HAP-1 (cell line): ENCODE results near the gene CAPN1.
"Not testable (repeated sequence)": the region's sequence is repeated elsewhere in the genome, so short reads cannot be mapped to it uniquely, and the experiment has no call there.

Experiments used
- DNase-seq, 2 experiments: peaks; one replicate each; pipeline ENCODE4 v3.0.0-alpha.2; 2016 to 2020; ENCODE audit warnings: low spot score in 2 of 2
- H3K27me3 ChIP-seq: fragments of 250-450 bp; sonication (Bioruptor Pico); 2 replicates; pipeline ENCODE4 v1.5.1; 2020; ENCODE audit warnings: low read depth, mild to moderate bottlenecking, moderate library complexity
- H3K36me3 ChIP-seq: fragments of 250-450 bp; sonication (Bioruptor Pico); replicated peaks from 2 replicates; pipeline ENCODE4 v1.5.1; 2020; ENCODE audit warnings: mild to moderate bottlenecking
- H3K4me1 ChIP-seq: fragments of 250-450 bp; sonication (Bioruptor Pico); 2 replicates; pipeline ENCODE4 v1.5.1; 2020; ENCODE audit warnings: mild to moderate bottlenecking
- H3K4me3 ChIP-seq: fragments of 250-450 bp; sonication (Bioruptor Pico); 2 replicates; pipeline ENCODE4 v1.5.1; 2020; ENCODE audit warnings: mild to moderate bottlenecking, moderate library complexity
- H3K9me3 ChIP-seq: fragments of 250-450 bp; sonication (Bioruptor Pico); 2 replicates; pipeline ENCODE4 v1.5.1; 2020; ENCODE audit warnings: mild to moderate bottlenecking, moderate library complexity
- in situ Hi-C: fragments of 300-500 bp; cut with MboI; formaldehyde crosslinking; loops from 3 replicates; pipeline ENCODE4 v1.14.3; 2020; ENCODE audit warnings: low sequenced_read_pairs, inconsistent platforms, mixed read lengths

Gene CAPN1

GRCh38 chr11:65150131-65150508 is 31.6 kb upstream of the CAPN1 start:
- in situ Hi-C loops, H3K4me1 ChIP-seq, H3K27me3 ChIP-seq, DNase-seq, H3K4me3 ChIP-seq, H3K9me3 ChIP-seq, H3K36me3 ChIP-seq: not testable (repeated sequence)

- H3K4me1 ChIP-seq = no peaks in the 10 kb centered on the region
- DNase-seq = peak in 1 of 2 experiments; percentile 42
Observed at GRCh38 chr11:65150509-65151299, 31.0 kb upstream of the CAPN1 start.

GRCh38 chr11:65151331-65151899 is 30.3 kb upstream of the CAPN1 start:
- no peaks in the 10 kb centered on the region; the same call in 1 of the 2 replicates for H3K9me3 ChIP-seq
- no peaks in the 10 kb centered on the region for H3K4me1 ChIP-seq
- H3K36me3 ChIP-seq = no peaks in the 10 kb centered on the region
- in situ Hi-C loops = no loop called here
- no peak for DNase-seq
- peaks cover 5% of the 10 kb centered on the region; the same call in 1 of the 2 replicates for H3K27me3 ChIP-seq
- H3K4me3 ChIP-seq = no peak overlapping the region

More at GRCh38 chr11:65150509-65151299, 31.0 kb upstream of the CAPN1 start:
- Histone ChIP-seq H3K27me3 (peaks cover 5% of the 10 kb centered on the region; the same call in 1 of the 2 replicates), H3K4me3 (no peak overlapping the region), H3K9me3 (no peaks in the 10 kb centered on the region; the same call in 1 of the 2 replicates), H3K36me3 (no peaks in the 10 kb centered on the region)
- in situ Hi-C loops = no loop called here

GRCh38 chr11:65152122-65152521 is 29.6 kb upstream of the CAPN1 start:
- no peak for DNase-seq
- no peaks in the 10 kb centered on the region for H3K36me3 ChIP-seq
- in situ Hi-C loops = no loop called here

GRCh38 chr11:65156256-65156655 is 25.5 kb upstream of the CAPN1 start:
- no peaks in the 10 kb centered on the region; the same call in 1 of the 2 replicates for H3K9me3 ChIP-seq
- no peaks in the 10 kb centered on the region for H3K4me1 ChIP-seq
- H3K4me3 ChIP-seq = no peak overlapping the region
- H3K27me3 ChIP-seq = peaks cover 5% of the 10 kb centered on the region; the same call in 1 of the 2 replicates
- no peak for DNase-seq
- in situ Hi-C loops = no loop called here
- no peaks in the 10 kb centered on the region for H3K36me3 ChIP-seq

More at GRCh38 chr11:65152122-65152521, 29.6 kb upstream of the CAPN1 start:
- no peaks in the 10 kb centered on the region; the same call in 1 of the 2 replicates for H3K9me3 ChIP-seq
- H3K4me3 ChIP-seq = no peak overlapping the region
- no peaks in the 10 kb centered on the region for H3K4me1 ChIP-seq
- peaks cover 5% of the 10 kb centered on the region; the same call in 1 of the 2 replicates for H3K27me3 ChIP-seq

- H3K36me3 ChIP-seq = no peaks in the 10 kb centered on the region
- no peak overlapping the region for H3K4me3 ChIP-seq
- in situ Hi-C loops = no loop called here
- H3K9me3 ChIP-seq = no peaks in the 10 kb centered on the region; the same call in 1 of the 2 replicates
- no peak for DNase-seq
- H3K27me3 ChIP-seq = peaks cover 5% of the 10 kb centered on the region; the same call in 1 of the 2 replicates
- H3K4me1 ChIP-seq = no peaks in the 10 kb centered on the region
Observed at GRCh38 chr11:65156926-65157325, 24.8 kb upstream of the CAPN1 start.

GRCh38 chr11:65157336-65157735 is 24.4 kb upstream of the CAPN1 start:
- no peaks in the 10 kb centered on the region for H3K4me1 ChIP-seq
- H3K9me3 ChIP-seq = no peaks in the 10 kb centered on the region; the same call in 1 of the 2 replicates
- no peak overlapping the region for H3K4me3 ChIP-seq
- no peaks in the 10 kb centered on the region for H3K36me3 ChIP-seq
- H3K27me3 ChIP-seq = peaks cover 2% of the 10 kb centered on the region; the same call in 1 of the 2 replicates
- in situ Hi-C loops = no loop called here
- no peak for DNase-seq

- in situ Hi-C loops = no loop called here
- no peak for DNase-seq
- H3K4me1 ChIP-seq = no peaks in the 10 kb centered on the region
- H3K9me3 ChIP-seq = no peaks in the 10 kb centered on the region; the same call in 1 of the 2 replicates
- no peak overlapping the region for H3K4me3 ChIP-seq
- H3K36me3 ChIP-seq = no peaks in the 10 kb centered on the region
- no peaks in the 10 kb centered on the region for H3K27me3 ChIP-seq
Observed at GRCh38 chr11:65159012-65159411, 22.7 kb upstream of the CAPN1 start.

GRCh38 chr11:65160643-65161042 is 21.1 kb upstream of the CAPN1 start:
- Histone ChIP-seq H3K27me3 (no peaks in the 10 kb centered on the region), H3K9me3 (no peaks in the 10 kb centered on the region), H3K4me1 (no peaks in the 10 kb centered on the region), H3K4me3 (no peak overlapping the region), H3K36me3 (no peaks in the 10 kb centered on the region)
- in situ Hi-C loops = no loop called here
- no peak for DNase-seq

GRCh38 chr11:65163684-65164083 is 18.0 kb upstream of the CAPN1 start:
- no peaks in the 10 kb centered on the region for H3K9me3 ChIP-seq
- H3K4me3 ChIP-seq = no peak overlapping the region
- no peaks in the 10 kb centered on the region for H3K36me3 ChIP-seq
- in situ Hi-C loops = no loop called here
- H3K27me3 ChIP-seq = no peaks in the 10 kb centered on the region
- no peak for DNase-seq
- H3K4me1 ChIP-seq = no peaks in the 10 kb centered on the region

- H3K27me3 ChIP-seq = no peaks in the 10 kb centered on the region
- in situ Hi-C loops = no loop called here
- no peaks in the 10 kb centered on the region for H3K4me1 ChIP-seq
- H3K9me3 ChIP-seq = no peaks in the 10 kb centered on the region
- H3K36me3 ChIP-seq = no peaks in the 10 kb centered on the region
- DNase-seq = no peak
- no peak overlapping the region for H3K4me3 ChIP-seq
Observed at GRCh38 chr11:65165410-65166317, 16.1 kb upstream of the CAPN1 start.

- H3K9me3 ChIP-seq = no peaks in the 10 kb centered on the region
- no peaks in the 10 kb centered on the region for H3K4me1 ChIP-seq
- no peak for DNase-seq
- H3K4me3 ChIP-seq = no peak overlapping the region
- in situ Hi-C loops = no loop called here
- H3K36me3 ChIP-seq = no peaks in the 10 kb centered on the region
- no peaks in the 10 kb centered on the region for H3K27me3 ChIP-seq
Observed at GRCh38 chr11:65166893-65167292, 14.8 kb upstream of the CAPN1 start.

- no peak overlapping the region for H3K4me3 ChIP-seq
- in situ Hi-C loops = no loop called here
- no peak for DNase-seq
- no peaks in the 10 kb centered on the region for H3K9me3 ChIP-seq
- H3K36me3 ChIP-seq = no peaks in the 10 kb centered on the region
- H3K4me1 ChIP-seq = no peaks in the 10 kb centered on the region
- H3K27me3 ChIP-seq = no peaks in the 10 kb centered on the region
Observed at GRCh38 chr11:65167656-65168055, 14.1 kb upstream of the CAPN1 start.
